G401.6 (cell line): ENCODE data around the gene SPNS1.
"Not testable (repeated sequence)": the region's sequence is repeated elsewhere in the genome, so short reads cannot be mapped to it uniquely, and the experiment has no call there.

ENCODE experiments used
- FAIRE-seq: peaks from 2 replicates; lab custom pipeline; 2012; peaks lifted over from hg19 to GRCh38; lab: Jason Lieb, UNC

SPNS1 gene

DNA sequence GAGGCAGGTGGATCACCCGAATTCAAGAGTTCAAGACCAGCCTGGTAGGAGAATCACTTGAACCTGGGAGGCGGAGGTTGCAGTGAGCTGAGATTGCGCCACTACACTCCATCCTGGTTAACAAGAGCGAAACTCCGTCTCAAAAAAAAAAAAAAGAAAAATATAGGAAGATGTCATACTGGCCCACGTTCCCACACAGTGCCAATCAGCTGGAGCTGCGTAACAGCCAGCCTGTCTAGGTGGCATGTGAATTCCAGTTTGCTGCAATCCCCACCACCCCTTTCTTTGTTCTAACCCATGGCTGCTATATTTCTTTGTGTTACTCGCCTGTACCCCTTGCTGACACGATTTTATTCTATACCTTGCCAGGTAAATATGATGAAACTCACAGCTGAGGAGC lies 16.4 kb upstream of the SPNS1 start:
- no peak for FAIRE-seq

DNA sequence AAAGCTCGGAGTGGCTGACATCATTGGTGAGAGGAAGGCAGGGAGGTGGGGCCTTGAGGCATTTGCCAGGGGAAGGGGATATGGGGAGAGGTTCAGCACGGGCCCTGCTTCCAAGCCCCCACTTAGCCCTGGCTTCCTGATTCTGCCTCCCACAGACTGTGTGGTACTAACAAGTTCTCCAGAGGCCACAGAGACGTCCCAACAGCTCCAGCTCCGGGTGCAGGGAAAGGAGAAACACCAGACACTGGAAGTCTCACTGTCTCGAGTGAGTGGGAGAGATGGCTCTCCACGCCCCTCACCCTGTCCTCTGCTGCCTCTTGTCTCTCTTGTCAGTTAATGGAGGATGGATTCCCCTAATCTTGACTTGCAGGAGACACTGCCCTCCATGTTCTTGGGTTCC lies 15.7 kb upstream of the SPNS1 start:
- FAIRE-seq: no peak

DNA sequence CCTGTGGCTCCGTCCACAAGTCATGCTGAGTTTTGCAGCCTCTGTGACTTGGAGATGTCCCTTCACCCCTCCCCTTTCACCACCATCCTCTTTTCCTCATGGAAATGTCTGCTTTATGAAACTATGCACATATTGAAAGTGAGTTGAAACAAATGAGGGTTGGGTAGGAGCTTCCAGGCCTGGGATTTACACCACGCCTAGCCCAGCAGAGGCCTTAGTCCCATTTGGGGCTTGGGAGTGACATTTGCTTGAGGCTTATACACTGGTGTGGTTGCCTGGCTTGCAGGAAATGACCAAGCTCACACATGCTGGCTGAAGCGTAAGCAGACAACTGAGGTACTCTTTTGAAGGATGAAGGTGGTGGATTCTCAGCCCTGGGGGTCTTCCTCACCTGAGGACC lies 10.5 kb upstream of the SPNS1 start:
- FAIRE-seq: no peak

DNA sequence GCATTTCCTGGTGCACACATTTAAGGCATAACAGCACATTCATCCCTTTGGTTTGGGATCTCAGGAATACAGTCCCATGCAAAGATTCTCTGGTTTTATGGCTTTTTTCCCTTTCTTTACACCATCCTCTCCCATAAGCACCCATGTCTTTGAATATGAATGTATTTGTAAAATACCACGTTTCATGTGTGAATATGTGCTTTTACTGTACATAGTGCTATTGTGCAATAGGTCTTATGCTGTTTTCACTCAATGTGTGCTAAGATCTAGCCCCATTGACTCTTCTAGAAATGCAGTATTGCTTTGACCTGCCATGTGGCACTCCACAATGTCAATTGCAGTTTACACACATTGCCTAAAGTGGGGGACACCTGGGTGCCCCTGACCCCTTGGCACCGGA lies 10.1 kb upstream of the SPNS1 start:
- FAIRE-seq: no peak

DNA sequence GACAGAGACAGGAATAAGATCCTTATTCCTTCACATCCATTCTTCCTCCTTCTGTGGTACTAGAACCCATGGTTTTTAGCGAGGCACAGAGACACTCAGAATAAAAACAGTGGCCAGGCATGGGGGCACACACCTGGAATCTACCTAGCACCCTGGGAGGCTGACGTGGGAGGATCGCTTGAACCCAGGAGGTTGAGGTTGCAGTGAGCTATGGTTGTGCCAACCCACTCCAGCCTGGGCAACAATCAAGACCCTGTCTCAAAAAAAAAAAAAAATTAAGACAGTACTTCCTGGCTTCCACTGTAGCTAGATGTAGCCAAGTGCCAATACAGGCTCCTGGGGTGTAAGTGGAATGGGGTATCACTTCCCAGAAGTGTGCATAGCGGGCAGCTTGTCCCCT lies 7.4 kb upstream of the SPNS1 start:
- FAIRE-seq: no peak

DNA sequence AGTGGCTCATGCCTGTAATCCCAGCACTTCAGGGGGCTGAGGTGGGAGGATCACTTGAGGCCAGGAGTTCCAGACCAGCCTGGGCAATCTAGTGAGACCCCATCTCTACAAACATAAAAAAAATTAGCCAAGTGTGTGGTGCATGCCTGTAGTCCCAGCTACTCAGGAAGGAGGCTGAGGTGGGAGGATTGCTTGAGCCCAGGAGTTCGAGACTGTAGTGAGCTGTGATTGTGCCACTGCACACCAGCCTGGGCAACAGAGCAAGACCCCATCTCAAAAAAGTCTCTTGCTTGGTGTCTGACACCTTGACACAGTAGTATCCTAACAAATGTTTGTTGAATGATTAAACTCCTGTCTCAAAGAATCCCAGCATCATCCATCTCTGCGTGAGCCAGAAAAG lies 4.9 kb upstream of the SPNS1 start:
- FAIRE-seq: not testable (repeated sequence)

DNA sequence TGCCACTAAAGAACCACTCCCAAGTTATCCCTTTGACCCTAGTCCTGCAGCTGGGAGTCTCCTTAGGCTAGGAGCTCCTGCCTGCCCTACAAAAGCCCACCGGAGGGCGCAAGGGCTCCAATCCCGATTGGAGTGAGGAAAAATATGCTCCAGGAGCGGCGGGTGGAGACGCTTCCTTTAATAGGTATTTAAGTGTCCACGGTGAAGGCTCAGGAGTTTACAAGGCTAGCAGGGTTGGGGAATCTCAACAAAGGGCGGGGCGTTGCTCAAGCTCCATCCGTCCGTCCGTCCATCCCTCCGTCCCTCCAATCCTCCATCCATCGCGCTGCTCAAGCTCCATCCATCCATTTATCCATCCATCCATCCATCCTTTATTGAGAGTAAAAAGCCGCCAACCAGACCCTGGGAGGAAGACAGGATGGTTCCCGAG lies 556 bp upstream of the SPNS1 start:
- FAIRE-seq: no peak

DNA sequence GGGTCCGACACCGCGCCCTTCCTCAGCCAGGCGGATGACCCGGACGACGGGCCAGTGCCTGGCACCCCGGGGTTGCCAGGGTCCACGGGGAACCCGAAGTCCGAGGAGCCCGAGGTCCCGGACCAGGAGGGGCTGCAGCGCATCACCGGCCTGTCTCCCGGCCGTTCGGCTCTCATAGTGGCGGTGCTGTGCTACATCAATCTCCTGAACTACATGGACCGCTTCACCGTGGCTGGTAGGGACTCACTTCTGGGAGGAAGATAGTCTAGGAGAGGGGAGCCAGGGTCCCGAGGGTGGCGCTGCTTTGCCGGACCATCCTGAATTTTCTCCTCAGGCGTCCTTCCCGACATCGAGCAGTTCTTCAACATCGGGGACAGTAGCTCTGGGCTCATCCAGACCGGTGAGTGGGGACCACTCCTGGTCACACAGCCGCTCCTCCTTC lies 601 bp downstream of the SPNS1 start:
- no peak for FAIRE-seq

DNA sequence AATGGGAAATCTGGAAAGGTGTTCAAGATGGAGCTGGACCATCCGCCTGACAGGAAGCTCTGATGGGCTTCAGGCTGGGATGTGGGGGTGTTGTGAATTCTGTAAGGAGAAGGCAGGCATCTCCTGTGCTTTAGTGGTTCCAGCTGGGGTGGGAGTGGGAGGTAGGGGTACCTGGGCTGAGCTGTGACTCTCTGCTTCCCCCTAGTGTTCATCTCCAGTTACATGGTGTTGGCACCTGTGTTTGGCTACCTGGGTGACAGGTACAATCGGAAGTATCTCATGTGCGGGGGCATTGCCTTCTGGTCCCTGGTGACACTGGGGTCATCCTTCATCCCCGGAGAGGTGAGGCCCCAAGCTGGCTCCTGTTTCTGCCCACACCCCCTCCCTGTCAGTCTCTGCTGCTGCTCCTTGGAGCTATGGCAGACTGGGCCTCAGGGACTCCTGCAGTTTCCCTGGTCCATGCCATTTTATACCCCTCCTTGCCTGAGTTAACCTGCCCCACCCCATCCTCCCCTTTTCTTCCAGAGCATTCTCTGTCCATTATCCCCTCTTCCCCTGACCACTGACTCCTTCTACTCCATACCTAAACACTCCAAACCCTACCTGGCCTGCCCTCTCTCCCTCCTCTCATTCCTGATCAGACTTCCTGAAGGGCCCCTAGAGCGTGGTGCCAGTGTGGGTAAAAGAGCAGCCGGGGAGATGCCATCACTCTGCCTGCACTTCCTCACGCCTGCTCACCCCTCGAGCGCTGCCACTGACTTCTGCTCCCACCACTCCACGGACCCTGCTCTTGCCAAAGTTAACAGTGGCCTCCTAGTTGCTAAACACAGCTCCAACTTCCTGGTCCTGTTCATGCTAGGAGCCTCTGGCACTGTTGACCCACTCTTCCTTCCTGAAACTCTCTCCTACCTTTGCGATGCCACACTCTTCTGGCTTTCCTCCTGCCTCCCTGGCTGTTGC lies 3.4 kb downstream of the SPNS1 start:
- FAIRE-seq: no peak

DNA sequence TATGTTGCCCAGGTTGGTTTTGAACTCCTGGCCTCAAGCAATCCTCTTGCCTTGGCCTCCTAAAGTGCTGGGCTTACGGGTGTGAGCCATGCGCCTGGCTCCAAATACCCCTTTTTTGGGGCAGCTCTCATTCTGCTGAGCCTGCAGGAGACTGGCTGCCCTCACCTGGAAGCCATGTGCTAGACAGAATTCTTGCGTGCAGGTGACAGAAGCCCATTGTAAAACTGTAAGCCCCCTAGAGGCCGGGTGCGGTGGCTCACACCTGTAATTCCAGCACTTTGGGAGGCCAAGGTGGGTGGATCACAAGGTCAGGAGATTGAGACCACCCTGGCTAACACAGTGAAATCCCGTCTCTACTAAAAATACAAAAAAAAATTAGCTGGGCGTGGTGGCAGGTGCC lies 5.8 kb downstream of the SPNS1 start:
- FAIRE-seq: not testable (repeated sequence)

DNA sequence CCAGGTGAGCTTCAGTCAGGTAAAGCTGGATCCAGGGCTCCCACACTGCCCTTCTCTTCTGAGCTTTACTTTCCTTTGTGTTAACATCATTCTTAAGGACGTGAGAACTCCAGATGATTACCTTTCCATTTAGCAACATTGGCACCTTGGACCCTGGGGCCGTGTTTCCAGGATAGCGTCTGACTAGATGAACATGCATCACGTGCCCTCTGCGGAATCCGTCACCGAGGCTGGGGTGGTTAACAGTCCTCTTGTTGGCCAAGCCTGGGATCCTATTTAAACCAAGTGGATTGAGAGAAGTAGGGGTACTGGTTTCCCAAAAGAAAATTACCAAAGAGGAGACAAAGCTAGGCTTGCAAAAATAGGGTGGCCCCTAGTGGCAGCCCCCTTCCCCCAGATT lies 6.4 kb downstream of the SPNS1 start:
- FAIRE-seq: no peak

DNA sequence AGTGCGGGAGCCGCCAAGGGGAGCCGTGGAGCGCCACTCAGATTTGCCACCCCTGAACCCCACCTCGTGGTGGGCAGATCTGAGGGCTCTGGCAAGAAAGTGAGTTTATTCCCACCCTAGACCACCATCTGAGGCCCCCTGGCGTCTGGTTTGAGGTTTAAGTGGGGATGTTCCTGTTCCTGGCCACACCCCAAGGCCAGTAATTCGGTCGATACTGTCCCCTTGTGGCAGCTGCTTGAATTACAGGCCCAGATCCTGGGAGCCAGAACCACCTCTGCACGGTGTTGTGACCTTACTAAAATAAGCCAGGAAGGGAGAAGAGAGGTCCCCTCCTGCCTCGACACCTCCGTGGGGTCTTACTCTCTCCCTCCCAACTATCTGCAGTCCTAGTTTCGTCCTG lies 6.9 kb downstream of the SPNS1 start:
- FAIRE-seq: no peak

DNA sequence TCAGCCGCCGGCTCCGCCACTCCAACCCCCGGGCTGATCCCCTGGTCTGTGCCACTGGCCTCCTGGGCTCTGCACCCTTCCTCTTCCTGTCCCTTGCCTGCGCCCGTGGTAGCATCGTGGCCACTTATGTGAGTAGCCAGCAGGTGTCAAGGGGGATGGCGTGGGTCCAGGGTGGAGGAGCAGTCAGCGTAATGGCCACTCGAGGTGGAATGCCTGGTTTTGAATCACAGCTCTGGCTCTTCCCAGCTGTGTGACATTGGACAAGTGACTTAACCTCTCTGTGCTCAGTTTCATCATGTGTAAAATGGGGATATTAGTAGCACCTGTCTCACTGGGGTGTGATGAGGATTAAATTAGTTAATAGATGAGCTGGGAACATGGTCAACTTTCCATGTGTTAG lies 7.8 kb downstream of the SPNS1 start:
- FAIRE-seq: no peak

DNA sequence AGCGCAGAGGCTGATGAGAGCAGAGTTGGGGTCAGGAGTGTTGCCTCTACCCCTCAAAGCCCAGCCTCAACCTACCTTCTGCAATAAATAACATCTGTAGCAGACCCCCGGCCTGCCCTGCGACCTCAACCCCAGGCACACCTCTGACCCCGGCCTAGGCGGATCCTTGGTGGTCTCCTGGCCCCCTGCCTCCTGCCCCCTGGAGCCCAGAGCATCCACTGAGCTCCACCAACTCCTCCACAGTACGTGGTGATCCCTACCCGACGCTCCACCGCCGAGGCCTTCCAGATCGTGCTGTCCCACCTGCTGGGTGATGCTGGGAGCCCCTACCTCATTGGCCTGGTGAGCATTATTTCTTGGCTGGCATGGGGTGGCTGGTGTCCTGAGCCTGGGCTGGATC lies 8.4 kb downstream of the SPNS1 start:
- FAIRE-seq: no peak

DNA sequence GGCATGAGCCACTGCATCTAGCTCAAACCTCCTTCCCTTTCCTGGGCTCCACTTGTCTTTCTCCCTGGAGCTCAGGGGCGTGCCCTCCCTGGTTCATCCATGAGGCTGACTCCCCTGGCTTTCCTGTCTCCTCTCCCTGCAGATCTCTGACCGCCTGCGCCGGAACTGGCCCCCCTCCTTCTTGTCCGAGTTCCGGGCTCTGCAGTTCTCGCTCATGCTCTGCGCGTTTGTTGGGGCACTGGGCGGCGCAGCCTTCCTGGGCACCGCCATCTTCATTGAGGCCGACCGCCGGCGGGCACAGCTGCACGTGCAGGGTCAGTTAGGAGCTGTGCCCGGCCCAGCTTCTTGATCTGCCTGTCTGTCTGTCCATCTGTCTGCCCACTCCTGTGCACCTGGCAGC lies 9.1 kb downstream of the SPNS1 start:
- no peak for FAIRE-seq

DNA sequence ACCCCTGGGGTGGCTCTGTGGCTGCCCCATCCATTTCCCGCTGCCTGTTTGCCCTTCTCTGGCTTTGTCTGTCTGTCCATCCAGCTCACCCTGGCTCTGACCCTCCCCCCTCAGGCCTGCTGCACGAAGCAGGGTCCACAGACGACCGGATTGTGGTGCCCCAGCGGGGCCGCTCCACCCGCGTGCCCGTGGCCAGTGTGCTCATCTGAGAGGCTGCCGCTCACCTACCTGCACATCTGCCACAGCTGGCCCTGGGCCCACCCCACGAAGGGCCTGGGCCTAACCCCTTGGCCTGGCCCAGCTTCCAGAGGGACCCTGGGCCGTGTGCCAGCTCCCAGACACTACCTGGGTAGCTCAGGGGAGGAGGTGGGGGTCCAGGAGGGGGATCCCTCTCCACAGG lies 9.5 kb downstream of the SPNS1 start:
- no peak for FAIRE-seq

DNA sequence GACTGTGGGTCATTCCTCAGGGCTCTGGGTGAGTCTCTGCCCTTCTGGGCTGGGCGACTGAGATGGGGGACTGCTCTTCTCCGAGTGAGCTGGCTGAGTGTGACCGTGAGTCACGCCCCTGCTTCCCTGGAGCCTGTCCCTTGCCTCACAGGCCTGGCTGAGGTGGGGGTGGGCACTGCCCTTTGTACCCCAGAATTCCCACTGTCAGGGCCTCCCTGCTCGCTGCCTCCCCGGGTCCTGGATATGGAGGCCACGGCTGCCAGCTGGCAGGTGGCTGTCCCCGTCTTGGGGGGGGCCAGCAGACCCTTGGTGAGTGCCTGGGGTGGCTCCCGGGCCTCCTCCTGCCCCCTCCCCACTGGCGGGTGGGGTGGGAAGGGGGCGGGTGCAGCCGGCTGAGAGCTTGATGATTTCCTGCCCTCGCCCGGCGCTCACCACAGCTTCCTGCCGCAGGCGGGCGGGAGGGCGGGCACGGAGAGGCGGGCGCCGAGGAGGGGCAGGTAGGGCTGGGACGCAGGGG lies 10.1 kb downstream of the SPNS1 start, which contains the start of gene LAT:
TSS of gene LAT (plus strand) at position 434 of the 517 bp plus-strand sequence. CDS start 366 bp downstream, outside the sequence.
- FAIRE-seq: no peak

DNA sequence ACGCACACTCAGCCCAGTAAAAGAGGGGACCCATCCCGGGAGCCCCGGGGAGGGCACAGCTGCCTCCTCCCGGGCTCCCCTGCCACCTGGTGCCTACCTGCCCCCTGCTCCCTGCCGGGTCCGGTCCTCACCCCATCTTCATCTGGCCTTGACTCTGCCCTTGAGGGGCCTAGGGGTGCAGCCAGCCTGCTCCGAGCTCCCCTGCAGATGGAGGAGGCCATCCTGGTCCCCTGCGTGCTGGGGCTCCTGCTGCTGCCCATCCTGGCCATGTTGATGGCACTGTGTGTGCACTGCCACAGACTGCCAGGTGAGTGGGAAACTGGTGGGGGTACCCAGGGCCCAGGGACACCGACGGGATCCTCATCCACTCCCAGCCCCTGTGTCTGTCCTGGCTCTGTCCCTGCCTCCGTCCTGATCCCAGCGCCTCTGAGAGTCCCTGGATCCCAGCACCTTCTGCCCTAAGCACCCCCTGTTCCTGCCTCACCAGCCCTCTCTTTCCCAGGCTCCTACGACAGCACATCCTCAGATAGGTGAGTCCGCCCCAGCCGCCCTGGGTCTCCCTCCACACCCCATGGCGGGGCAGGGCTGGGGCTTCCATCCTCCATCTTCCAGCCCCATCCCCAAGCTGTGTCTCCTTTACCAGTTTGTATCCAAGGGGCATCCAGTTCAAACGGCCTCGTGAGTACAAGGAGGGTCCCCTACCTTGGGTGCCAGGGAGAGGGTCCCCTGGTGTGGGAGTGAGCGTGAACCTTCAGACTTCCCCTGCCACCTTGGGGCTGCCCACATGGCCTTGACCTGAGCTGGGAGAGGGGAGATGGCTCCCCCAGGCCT lies 10.8 kb downstream of the SPNS1 start:
- FAIRE-seq: no peak

DNA sequence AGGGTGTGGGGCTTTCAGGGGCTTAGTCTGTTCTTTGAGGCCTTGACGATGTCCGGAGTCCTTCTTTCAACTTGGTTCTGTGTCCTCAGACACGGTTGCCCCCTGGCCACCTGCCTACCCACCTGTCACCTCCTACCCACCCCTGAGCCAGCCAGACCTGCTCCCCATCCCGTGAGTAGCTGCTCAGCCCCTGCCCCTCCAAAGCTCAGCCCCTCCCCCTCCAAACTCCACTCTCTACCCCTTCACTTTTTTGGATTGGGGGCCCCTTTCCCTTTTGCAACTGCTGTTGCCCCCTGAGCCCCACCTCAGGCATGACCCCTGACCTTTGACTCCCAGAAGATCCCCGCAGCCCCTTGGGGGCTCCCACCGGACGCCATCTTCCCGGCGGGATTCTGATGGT lies 11.5 kb downstream of the SPNS1 start:
- no peak for FAIRE-seq

DNA sequence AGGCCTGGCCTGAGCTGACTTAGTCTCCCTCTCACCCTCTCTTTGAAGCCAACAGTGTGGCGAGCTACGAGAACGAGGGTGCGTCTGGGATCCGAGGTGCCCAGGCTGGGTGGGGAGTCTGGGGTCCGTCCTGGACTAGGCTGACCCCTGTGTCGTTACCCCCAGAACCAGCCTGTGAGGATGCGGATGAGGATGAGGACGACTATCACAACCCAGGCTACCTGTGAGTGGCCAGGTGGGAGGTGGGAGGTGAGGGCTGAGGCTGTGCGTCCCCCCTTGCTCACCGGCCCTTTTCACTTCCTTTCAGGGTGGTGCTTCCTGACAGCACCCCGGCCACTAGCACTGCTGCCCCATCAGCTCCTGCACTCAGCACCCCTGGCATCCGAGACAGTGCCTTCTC lies 11.9 kb downstream of the SPNS1 start:
- FAIRE-seq: no peak

DNA sequence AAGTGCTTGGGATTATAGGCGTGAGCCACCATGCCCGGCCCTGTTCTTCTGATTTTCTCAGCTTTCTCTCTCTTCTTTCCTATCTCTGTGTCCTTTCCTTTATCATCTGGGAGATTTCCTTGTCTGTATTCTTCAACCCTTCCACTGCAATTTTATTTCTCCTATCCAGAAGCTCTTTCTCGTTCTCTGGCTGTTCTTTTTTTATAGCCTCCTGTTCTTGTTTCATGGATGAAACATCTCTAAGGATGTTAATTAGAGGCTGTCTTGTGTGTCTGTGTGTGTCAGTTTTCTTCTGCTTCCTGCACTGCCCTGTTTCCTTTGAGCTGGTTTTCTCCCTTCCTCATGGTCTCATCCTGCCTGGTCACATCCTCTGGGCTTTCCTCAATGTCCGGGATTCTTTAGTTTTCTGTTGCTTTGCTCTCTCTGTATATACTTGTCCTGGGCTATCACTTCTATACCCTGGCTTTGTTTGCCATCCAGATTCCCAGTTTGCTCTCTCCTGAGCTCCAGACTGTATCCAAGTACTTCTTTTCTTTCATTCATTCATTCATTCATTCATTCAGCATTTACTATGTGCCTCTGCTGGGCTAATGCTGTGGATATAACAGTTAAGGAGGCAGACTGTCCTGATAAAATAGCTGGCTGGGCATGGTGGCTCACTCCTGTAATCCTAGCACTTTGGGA lies 12.7 kb downstream of the SPNS1 start:
- FAIRE-seq: no peak

DNA sequence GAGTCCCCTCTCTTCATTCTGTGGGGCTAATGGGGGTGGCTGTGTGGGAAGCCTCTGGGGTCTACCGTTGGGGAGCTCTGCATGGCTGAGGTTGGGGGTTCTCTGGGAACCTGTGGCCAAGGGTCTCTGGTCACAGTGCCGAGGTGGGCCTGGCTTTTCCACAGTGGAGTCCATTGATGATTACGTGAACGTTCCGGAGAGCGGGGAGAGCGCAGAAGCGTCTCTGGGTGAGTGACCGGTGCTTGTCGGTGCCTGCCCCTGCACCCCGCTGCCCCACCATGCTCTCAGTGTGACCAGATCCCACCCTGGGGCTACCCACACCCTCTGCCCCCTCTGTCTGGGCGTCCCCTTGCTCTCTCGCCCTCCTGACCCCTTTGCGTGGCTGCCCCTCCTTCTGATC lies 14.8 kb downstream of the SPNS1 start:
- no peak for FAIRE-seq
